Astrocyte of the cerebellum (primary cell): Measurements from ENCODE around the gene ZNF32.

ENCODE experiments used
- DNase-seq: peaks from one replicate; pipeline ENCODE4 v3.0.0-alpha.2; 2011; ENCODE audit warnings: low read depth
- H3K4me3 ChIP-seq: 2 replicates; pipeline ENCODE4 v1.5.1; 2011; ENCODE audit warnings: mild to moderate bottlenecking, low read depth, low read length, moderate library complexity
- in situ Hi-C: cut with HindIII; loops from 2 replicates; pipeline ENCODE4 v1.10.0; 2017; ENCODE audit warnings: low sequenced_read_pairs
- TF ChIP-seq, protein P1 (sequence below): IDR thresholded peaks from 2 replicates; pipeline ENCODE4 v1.5.1; 2012; ENCODE audit warnings: low read length, low read depth, moderate library complexity, mild to moderate bottlenecking; ENCODE audit errors: missing control alignments

Gene ZNF32

DNA sequence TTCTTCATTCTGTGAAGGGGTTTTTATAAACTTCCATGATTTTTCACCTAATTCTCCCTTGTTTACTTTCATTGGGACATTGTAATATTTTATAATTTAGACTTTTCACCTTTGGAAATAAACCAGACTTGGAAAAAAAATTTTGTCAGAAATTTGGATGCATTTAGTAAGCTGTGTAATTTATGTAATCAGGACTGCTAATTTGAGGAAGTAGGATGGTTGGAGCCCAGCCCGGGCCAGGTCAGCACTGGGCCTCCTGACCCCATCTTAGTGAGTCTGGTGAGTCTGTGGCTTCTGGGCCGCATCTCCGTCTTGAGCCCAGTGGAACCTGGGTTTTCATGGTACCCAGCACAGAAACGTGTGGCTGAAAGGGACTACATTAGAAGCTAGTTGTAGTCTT, 27.6 kb upstream of the ZNF32 start:
- DNase-seq, result no peak
- no peak overlapping the region for H3K4me3 ChIP-seq
- in situ Hi-C loops, result loop anchor here (25.0 kb wide), 1 partner anchor 1186 kb away; no protein-coding TSS in a partner anchor
- TF ChIP-seq, protein P1, sequence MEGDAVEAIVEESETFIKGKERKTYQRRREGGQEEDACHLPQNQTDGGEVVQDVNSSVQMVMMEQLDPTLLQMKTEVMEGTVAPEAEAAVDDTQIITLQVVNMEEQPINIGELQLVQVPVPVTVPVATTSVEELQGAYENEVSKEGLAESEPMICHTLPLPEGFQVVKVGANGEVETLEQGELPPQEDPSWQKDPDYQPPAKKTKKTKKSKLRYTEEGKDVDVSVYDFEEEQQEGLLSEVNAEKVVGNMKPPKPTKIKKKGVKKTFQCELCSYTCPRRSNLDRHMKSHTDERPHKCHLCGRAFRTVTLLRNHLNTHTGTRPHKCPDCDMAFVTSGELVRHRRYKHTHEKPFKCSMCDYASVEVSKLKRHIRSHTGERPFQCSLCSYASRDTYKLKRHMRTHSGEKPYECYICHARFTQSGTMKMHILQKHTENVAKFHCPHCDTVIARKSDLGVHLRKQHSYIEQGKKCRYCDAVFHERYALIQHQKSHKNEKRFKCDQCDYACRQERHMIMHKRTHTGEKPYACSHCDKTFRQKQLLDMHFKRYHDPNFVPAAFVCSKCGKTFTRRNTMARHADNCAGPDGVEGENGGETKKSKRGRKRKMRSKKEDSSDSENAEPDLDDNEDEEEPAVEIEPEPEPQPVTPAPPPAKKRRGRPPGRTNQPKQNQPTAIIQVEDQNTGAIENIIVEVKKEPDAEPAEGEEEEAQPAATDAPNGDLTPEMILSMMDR, result no peak

DNA sequence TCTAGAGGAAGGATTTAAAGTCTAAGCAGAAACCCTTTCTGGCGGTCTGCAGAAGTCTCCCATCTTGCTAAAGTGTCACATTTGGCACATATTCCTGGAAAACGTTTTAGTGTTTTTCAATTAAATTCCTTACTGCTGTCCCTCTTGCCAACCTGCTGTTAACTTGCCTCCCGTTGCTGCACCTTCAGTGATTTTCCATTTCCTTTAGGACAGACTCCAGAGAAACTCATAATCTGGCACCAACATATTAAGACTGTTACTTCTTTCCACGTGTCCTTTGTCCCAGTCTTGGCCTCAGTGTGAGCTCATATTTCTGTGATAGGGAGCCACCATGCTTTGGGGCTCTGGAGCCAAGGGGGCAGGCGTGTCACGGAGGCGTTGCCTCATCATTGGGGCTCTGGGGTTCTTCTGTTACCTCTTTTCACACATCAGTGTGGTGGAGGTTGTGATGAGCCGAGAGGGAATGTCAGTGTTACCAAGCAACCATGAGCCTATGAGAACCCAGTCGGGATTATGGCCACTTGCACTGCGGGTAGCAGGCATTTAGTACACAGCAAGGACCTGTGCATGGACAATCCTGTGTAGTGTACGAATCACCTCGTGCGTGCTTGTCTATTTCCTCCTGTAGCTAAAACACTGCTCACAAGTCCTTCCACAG, 26.0 kb upstream of the ZNF32 start:
- in situ Hi-C loops, result loop anchor here (25.0 kb wide), 1 partner anchor 1188 kb away; no protein-coding TSS in a partner anchor
- DNase-seq, result no peak
- TF ChIP-seq, protein P1, result no peak
- no peak overlapping the region for H3K4me3 ChIP-seq

DNA sequence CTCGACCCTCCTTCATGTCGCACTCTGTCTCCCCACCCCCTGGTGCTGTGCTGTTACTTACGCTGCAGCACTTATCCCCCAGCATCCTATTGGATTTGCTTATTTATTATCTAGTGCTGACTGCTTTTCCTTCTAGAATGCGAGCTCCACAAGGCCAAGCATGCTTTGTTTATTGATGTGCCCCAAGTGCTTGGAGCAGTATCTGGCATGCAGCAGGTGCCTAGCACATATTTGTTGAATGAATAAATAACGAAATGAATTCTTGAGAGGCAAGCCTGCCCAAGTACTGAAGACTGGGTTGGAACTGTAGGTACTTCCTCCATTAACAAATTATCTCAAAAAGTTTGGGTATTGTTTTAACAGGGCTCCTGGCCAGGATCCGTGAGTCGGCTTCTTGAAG, 24.8 kb upstream of the ZNF32 start:
- no peak for DNase-seq
- TF ChIP-seq, protein P1, result no peak
- H3K4me3 ChIP-seq, result no peak overlapping the region
- in situ Hi-C loops, result no loop called here

DNA sequence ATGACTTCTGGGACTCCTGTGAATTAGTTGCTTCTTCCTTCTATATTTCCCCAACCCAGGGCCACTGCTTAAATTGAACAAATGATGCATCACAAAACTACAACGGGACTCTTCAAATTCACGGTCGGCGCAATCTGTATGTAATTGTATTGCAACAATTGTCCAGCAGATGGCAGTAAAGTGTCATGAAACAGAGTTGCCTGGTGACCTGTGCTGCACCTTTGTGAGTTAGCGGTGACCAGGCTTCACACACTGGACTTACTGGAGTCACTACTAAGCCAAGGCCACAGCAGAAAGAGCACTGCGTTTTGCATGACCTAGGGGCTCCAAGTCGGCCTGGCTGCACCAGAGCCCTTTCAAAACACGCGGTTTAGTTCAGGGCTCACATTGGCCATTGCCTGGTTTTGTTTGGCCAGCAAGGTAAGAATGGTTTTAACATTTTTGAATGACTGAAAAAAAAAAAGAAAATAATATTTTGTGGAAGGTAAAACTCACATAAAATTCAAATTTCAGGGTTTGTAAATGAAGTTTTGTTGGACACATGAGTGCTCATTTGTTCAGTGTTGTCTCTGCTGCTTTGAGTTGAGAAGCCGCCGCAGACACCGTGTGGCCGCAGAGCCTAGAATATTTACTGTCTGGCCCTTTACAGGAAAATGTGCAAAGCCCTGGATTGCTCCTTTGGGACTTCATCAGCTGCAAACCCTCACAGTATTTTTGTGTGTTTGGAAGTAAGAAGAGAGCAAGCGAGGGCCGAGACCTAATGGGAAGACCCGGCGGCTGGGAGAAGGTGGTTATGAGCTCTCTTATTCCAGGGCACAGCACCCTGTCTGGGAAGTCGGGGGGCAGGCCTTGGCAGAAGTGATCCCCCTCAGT, 23.2 kb upstream of the ZNF32 start:
- DNase-seq, result peak; percentile 44
- no peak overlapping the region for H3K4me3 ChIP-seq
- TF ChIP-seq, protein P1, result peak; percentile 59
- in situ Hi-C loops, result no loop called here

DNA sequence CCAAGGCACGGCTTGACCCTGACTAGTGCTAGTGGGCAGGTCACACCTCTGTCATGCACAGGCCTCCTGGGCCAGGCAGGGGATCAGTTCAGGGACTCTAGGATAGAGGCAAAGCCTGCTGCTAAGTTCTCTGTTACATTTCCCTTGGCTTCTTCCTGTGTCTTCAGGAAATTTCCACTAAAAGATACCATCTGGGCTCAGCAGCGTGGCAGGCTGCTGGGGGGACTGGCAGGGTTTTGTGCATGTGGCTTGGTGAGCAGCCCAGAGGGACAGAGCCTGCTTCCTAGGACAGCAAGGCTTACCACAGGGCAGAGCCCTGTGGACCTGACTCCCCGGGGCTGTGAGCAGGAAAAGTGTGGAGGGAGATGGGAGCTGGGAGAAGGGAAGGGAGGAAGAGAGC, 20.7 kb upstream of the ZNF32 start:
- in situ Hi-C loops, result no loop called here
- H3K4me3 ChIP-seq, result no peak overlapping the region
- TF ChIP-seq, protein P1, result no peak
- DNase-seq, result no peak

DNA sequence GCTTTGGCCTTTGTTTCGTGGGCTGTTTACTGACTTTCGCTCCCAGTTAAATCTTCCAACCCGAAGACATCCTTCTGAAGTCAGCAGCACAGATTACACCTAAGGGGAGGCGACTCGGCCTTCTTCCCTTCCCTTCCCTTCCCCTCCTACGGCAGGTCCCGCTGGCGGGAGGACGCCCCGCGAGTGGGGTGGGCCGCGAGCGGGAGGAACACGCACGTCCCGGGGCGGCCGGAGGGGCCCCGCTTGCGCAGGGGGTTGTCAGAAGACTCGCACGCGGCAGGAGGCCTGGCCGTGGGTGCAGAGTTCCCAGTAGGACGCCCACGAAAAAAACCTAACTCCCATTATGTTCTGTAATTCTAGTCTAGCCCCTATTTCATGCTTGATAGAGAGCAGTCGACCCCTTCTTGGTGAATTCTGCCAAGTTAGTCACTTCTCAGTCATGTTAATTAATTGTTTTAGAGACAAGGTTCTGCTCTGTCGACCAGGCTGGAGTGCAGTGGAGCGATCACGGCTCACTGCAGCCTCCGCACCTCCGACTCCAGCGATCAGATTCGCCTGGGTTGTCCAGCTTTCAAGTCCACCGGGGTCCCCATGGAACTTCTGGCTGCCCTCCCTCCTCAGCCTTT, 19.2 kb upstream of the ZNF32 start:
- in situ Hi-C loops, result no loop called here
- peak overlapping the region; percentile 16 for H3K4me3 ChIP-seq
- no peak for DNase-seq
- TF ChIP-seq, protein P1, result no peak
